Left hindlimb (tissue), 1 donor: ENCODE measurements around the gene JAKMIP2.
"Not testable (repeated sequence)": the region's sequence is repeated elsewhere in the genome, so short reads cannot be mapped to it uniquely, and the experiment has no call there.

ENCODE experiments used
- DNase-seq: peaks from one replicate; pipeline ENCODE4 v3.0.0-alpha.2; 2018

Gene JAKMIP2

GRCh38 chr5:147743012-147743411, 39.5 kb downstream of the JAKMIP2 start:
- DNase-seq, result no peak

GRCh38 chr5:147742151-147742550, 40.4 kb downstream of the JAKMIP2 start:
- no peak for DNase-seq

GRCh38 chr5:147740864-147741263, 41.7 kb downstream of the JAKMIP2 start:
- no peak for DNase-seq

GRCh38 chr5:147737921-147738320, 44.6 kb downstream of the JAKMIP2 start:
- DNase-seq, result no peak

- no peak for DNase-seq
Observed at GRCh38 chr5:147735621-147736125, 46.9 kb downstream of the JAKMIP2 start.

- no peak for DNase-seq
Observed at GRCh38 chr5:147734894-147735293, 47.6 kb downstream of the JAKMIP2 start.

- DNase-seq, result no peak
Observed at GRCh38 chr5:147733075-147733474, 49.5 kb downstream of the JAKMIP2 start.

GRCh38 chr5:147732291-147732883, 50.1 kb downstream of the JAKMIP2 start:
- DNase-seq, result no peak

- DNase-seq, result no peak
Observed at GRCh38 chr5:147731431-147732290, 50.9 kb downstream of the JAKMIP2 start.

- DNase-seq, result no peak
Observed at GRCh38 chr5:147727200-147727599, 55.3 kb downstream of the JAKMIP2 start.

- DNase-seq, result not testable (repeated sequence)
Observed at GRCh38 chr5:147721191-147721960, 61.2 kb downstream of the JAKMIP2 start.

- no peak for DNase-seq
Observed at GRCh38 chr5:147713550-147714295, 68.8 kb downstream of the JAKMIP2 start.

GRCh38 chr5:147712598-147712997, 69.9 kb downstream of the JAKMIP2 start:
- DNase-seq, result no peak

- no peak for DNase-seq
Observed at GRCh38 chr5:147712019-147712418, 70.5 kb downstream of the JAKMIP2 start.

GRCh38 chr5:147711019-147711418, 71.5 kb downstream of the JAKMIP2 start:
- no peak for DNase-seq

- DNase-seq, result no peak
Observed at GRCh38 chr5:147708708-147709107, 73.8 kb downstream of the JAKMIP2 start.

- no peak for DNase-seq
Observed at GRCh38 chr5:147704544-147704943, 78.0 kb downstream of the JAKMIP2 start.

- DNase-seq, result no peak
Observed at GRCh38 chr5:147701468-147701867, 81.1 kb downstream of the JAKMIP2 start.

GRCh38 chr5:147699496-147700088, 82.9 kb downstream of the JAKMIP2 start:
- no peak for DNase-seq

GRCh38 chr5:147697380-147697779, 85.1 kb downstream of the JAKMIP2 start:
- no peak for DNase-seq

- no peak for DNase-seq
Observed at GRCh38 chr5:147694772-147695171, 87.8 kb downstream of the JAKMIP2 start.

GRCh38 chr5:147693233-147693632, 89.3 kb downstream of the JAKMIP2 start:
- no peak for DNase-seq
